MCF 10A (cell line): ENCODE results near the gene ZNF423. TPM values are rescaled to one million over a fixed set of nuclear protein-coding genes. Genes with fewer than 3 reads are reported as not detected.

Experiments
- BruUV-seq: library from RNA; stranded (reverse); fragments of 400-500 nt; replicated peaks from 2 replicates; lab custom pipeline; 2021; lab: Mats Ljungman, UMichigan
- CTCF ChIA-PET: fragments of 300-600 bp; sonication (Branson Sonifier 250); formaldehyde crosslinking; extraction: SDS; loops from one replicate; lab custom pipeline; 2021; ENCODE audit warnings: antibody characterized with exemption, inconsistent platforms; lab: Yijun Ruan, JAX
- POLR2A ChIA-PET: fragments of 300-600, 350-650 bp; sonication (Branson Sonifier 250); formaldehyde crosslinking; extraction: SDS; loops from one replicate; lab custom pipeline; 2020; ENCODE audit warnings: antibody characterized with exemption, inconsistent platforms; lab: Yijun Ruan, JAX
- DNase-seq: peaks from one replicate; pipeline ENCODE4 v3.0.0-alpha.2; 2018; ENCODE audit not compliant: unreplicated experiment
- H3K27ac Mint-ChIP-seq: one replicate; pipeline ENCODE4 v1.8.0; 2022; ENCODE audit warnings: mild to moderate bottlenecking, low read depth, mixed read lengths; ENCODE audit not compliant: unreplicated experiment
- H3K27me3 Mint-ChIP-seq: one replicate; pipeline ENCODE4 v1.8.0; 2022; ENCODE audit warnings: mixed read lengths; ENCODE audit not compliant: insufficient read depth, unreplicated experiment
- H3K36me3 Mint-ChIP-seq: one replicate; pipeline ENCODE4 v1.8.0; 2022; ENCODE audit warnings: mild to moderate bottlenecking, moderate library complexity, mixed read lengths; ENCODE audit not compliant: insufficient read depth, unreplicated experiment
- H3K4me1 Mint-ChIP-seq: one replicate; pipeline ENCODE4 v1.8.0; 2022; ENCODE audit warnings: mixed read lengths; ENCODE audit not compliant: insufficient read depth, unreplicated experiment
- H3K4me3 Mint-ChIP-seq: one replicate; pipeline ENCODE4 v1.8.0; 2022; ENCODE audit warnings: mild to moderate bottlenecking, moderate library complexity, mixed read lengths; ENCODE audit not compliant: unreplicated experiment
- H3K9me3 Mint-ChIP-seq: one replicate; pipeline ENCODE4 v1.8.0; 2022; ENCODE audit warnings: mixed read lengths; ENCODE audit not compliant: unreplicated experiment
- intact Hi-C: fragments of 100-400 bp; cut with micrococcal nuclease; formaldehyde crosslinking; loops from 2 replicates; pipeline ENCODE4 v1.14.1; 2022
- total RNA-seq: library from RNA; stranded (reverse); gene quantifications from 2 replicates; pipeline ENCODE4 v1.2.3, GENCODE V29; 2022
- TF ChIP-seq, protein P1 (sequence below): fragments of 200-600 bp; IDR thresholded peaks from one replicate; pipeline ENCODE4 v1.8.0; 2022; ENCODE audit warnings: antibody characterized with exemption, mild to moderate bottlenecking; ENCODE audit not compliant: unreplicated experiment

Gene ZNF423
- total RNA-seq, 1 experiment from 2014 or later = not detected

DNA sequence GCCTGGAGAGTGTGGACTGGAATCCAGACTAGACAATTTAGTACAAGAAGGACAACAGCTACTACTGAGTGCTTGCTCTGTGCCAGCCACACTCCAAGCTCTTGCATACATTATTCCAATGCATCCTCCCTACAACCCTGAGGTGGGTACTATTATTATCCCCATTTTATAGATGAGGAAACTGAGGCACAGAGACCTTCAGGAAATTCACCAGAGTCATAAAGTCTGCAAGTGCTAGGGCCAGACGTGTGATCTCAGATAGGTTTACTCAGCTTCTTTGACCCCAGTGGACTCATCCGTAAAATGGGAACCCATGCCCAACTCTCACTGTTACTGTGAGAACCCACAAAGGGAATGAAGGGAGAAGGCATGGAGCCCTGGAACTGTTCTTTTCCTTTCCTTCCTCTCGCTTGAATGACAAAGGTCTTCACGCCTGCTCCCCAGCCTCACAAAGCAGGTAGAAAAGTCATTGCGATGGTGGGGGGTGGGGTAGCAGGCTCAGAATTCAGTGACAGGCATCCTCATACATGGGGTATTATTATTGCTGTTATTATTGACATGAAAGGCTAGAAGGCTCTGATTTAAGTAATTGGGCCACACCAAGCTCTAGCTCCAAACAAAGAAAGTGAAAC lies 160.0 kb downstream of the ZNF423 start:
- H3K27me3 Mint-ChIP-seq = peaks cover 55% of the 10 kb centered on the region
- no TSS peak for BruUV-seq
- H3K9me3 Mint-ChIP-seq = no peaks in the 10 kb centered on the region
- POLR2A ChIA-PET = no interaction called here
- no peak overlapping the region for H3K4me3 Mint-ChIP-seq
- TF ChIP-seq, protein P1, sequence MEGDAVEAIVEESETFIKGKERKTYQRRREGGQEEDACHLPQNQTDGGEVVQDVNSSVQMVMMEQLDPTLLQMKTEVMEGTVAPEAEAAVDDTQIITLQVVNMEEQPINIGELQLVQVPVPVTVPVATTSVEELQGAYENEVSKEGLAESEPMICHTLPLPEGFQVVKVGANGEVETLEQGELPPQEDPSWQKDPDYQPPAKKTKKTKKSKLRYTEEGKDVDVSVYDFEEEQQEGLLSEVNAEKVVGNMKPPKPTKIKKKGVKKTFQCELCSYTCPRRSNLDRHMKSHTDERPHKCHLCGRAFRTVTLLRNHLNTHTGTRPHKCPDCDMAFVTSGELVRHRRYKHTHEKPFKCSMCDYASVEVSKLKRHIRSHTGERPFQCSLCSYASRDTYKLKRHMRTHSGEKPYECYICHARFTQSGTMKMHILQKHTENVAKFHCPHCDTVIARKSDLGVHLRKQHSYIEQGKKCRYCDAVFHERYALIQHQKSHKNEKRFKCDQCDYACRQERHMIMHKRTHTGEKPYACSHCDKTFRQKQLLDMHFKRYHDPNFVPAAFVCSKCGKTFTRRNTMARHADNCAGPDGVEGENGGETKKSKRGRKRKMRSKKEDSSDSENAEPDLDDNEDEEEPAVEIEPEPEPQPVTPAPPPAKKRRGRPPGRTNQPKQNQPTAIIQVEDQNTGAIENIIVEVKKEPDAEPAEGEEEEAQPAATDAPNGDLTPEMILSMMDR = no peak
- CTCF ChIA-PET = no interaction called here
- no peaks in the 10 kb centered on the region for H3K36me3 Mint-ChIP-seq
- DNase-seq = no peak
- H3K4me1 Mint-ChIP-seq = no peaks in the 10 kb centered on the region
- H3K27ac Mint-ChIP-seq = no peak overlapping the region
- intact Hi-C loops = no loop called here

DNA sequence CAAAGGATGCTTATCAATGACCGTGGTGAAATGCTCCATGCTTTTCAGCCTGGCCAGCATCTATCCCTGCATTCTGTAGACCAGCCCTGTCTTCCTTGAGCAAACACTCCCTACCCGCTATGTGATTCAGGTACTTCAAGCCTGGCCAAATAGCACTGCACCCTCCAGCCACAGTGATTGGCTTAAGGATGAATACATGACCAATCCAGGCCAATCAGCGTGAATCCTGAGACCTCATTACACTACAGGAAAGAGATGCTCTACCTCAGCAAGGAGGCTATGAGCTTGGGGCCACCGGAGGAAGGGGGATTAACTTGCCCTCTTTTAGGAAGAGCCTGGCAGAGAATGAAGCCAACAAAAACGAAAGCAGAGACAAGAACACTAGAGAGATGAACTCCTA lies 162.5 kb downstream of the ZNF423 start:
- H3K36me3 Mint-ChIP-seq = no peaks in the 10 kb centered on the region
- CTCF ChIA-PET = no interaction called here
- no peaks in the 10 kb centered on the region for H3K4me1 Mint-ChIP-seq
- H3K9me3 Mint-ChIP-seq = no peaks in the 10 kb centered on the region
- no peak for DNase-seq
- POLR2A ChIA-PET = no interaction called here
- no TSS peak for BruUV-seq
- no peak overlapping the region for H3K4me3 Mint-ChIP-seq
- H3K27me3 Mint-ChIP-seq = peaks cover 69% of the 10 kb centered on the region
- intact Hi-C loops = no loop called here
- TF ChIP-seq, protein P1 = no peak
- no peak overlapping the region for H3K27ac Mint-ChIP-seq

DNA sequence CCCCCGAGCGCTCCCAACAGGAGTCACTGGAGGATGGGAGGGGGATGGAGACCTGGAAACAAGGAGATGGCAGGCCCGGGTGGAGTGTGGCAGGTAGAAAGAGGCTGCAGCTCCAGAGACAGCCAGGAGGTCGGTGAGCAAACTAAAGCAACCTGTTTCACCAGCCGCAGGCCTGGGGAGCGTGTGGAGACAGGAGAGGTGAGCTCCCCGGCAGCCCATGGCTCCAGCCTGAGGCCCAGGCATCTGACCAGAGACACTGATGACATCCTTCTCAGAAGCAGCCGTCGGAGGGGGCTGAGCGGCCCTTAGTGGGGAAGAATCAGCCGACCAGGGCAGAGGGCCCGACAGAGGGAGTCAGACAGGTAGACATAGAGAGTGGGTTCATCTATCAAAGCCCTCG lies 165.1 kb downstream of the ZNF423 start:
- intact Hi-C loops = no loop called here
- ChIA-PET POLR2A (no interaction called here), CTCF (interaction anchor here (0.7 kb wide), 1 partner anchor 149 kb away, joined by 3 read pairs; no protein-coding TSS in a partner anchor)
- TF ChIP-seq, protein P1 = no peak
- no peak overlapping the region for H3K27ac Mint-ChIP-seq
- no peaks in the 10 kb centered on the region for H3K9me3 Mint-ChIP-seq
- BruUV-seq = no TSS peak
- H3K27me3 Mint-ChIP-seq = peaks cover 83% of the 10 kb centered on the region
- no peaks in the 10 kb centered on the region for H3K4me1 Mint-ChIP-seq
- no peaks in the 10 kb centered on the region for H3K36me3 Mint-ChIP-seq
- no peak overlapping the region for H3K4me3 Mint-ChIP-seq
- DNase-seq = no peak

DNA sequence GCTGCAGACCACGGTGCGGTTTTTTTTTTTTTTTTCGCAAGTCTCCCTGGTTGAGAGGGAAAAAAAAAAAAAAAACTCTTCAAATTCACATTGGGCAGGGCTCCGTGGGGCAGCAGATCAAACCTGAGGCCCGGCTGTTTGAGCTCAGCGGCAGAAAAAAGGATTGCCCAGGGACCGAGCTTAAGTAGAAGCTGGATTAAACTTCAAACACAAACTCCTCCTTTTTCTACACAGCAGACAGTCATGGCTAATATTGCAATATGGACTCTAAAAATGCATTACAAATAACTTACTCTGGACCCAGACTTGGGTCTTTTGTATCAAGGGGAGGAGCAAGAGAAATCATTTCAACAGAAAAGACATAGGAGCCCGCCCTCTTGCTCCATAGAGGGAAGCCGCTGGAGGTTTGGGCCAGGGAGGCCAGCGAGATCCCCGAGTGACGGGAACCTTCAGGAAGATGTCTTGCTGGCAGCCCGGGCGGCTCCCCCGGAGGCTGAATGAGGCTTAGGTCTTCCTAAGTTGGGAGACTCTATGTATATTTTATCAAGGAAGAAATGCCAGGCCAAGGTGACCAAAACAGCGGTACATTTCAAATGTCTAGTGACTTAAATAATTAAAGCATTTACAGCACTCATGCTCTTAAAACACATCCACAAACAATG lies 167.7 kb downstream of the ZNF423 start:
- H3K27ac Mint-ChIP-seq = no peak overlapping the region
- H3K9me3 Mint-ChIP-seq = no peaks in the 10 kb centered on the region
- TF ChIP-seq, protein P1 = no peak
- intact Hi-C loops = no loop called here
- H3K4me1 Mint-ChIP-seq = no peaks in the 10 kb centered on the region
- DNase-seq = no peak
- no peak overlapping the region for H3K4me3 Mint-ChIP-seq
- ChIA-PET POLR2A (interaction anchor here (0.6 kb wide), 1 partner anchor 269 kb away, joined by 3 read pairs; no protein-coding TSS in a partner anchor), CTCF (interaction anchor here (0.7 kb wide), 1 partner anchor 14 kb away, joined by 5 read pairs; no protein-coding TSS in a partner anchor)
- H3K36me3 Mint-ChIP-seq = no peaks in the 10 kb centered on the region
- peaks cover 91% of the 10 kb centered on the region for H3K27me3 Mint-ChIP-seq
- BruUV-seq = no TSS peak
